ENCODE data around the gene CFAP90. TPM values are rescaled to one million over a fixed set of nuclear protein-coding genes. Genes with fewer than 3 reads are reported as not detected.

CFAP90 gene
- total RNA-seq, 1 donor = not detected

DNA sequence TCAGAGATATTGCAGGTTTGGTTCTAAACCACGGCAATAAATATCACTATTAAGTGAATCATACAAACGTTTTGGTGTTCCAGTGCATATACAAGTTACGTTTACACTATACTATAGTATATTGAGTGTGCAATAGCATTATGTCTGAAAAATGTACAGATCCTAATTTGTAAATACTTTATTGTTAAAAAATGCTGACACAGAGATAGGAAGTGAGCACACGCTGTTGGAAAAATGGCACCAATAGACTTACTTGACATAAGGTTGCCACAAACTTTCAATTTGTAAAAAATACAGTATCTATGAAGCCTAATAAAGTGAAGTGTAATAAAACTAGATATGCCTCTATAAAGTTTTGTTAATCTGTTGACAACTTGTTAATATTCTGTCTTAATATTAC, 16.0 kb downstream of the CFAP90 start:
- H3K4me3 ChIP-seq (ENCODE audit: low read depth, low read length) = no peak overlapping the region
- TF ChIP-seq, protein P1, sequence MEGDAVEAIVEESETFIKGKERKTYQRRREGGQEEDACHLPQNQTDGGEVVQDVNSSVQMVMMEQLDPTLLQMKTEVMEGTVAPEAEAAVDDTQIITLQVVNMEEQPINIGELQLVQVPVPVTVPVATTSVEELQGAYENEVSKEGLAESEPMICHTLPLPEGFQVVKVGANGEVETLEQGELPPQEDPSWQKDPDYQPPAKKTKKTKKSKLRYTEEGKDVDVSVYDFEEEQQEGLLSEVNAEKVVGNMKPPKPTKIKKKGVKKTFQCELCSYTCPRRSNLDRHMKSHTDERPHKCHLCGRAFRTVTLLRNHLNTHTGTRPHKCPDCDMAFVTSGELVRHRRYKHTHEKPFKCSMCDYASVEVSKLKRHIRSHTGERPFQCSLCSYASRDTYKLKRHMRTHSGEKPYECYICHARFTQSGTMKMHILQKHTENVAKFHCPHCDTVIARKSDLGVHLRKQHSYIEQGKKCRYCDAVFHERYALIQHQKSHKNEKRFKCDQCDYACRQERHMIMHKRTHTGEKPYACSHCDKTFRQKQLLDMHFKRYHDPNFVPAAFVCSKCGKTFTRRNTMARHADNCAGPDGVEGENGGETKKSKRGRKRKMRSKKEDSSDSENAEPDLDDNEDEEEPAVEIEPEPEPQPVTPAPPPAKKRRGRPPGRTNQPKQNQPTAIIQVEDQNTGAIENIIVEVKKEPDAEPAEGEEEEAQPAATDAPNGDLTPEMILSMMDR (IDR thresholded peaks at IDR 0.05; ENCODE audit: insufficient read depth, low read depth, low read length) = no peak
- no peak for DNase-seq (ENCODE audit: low read depth)

DNA sequence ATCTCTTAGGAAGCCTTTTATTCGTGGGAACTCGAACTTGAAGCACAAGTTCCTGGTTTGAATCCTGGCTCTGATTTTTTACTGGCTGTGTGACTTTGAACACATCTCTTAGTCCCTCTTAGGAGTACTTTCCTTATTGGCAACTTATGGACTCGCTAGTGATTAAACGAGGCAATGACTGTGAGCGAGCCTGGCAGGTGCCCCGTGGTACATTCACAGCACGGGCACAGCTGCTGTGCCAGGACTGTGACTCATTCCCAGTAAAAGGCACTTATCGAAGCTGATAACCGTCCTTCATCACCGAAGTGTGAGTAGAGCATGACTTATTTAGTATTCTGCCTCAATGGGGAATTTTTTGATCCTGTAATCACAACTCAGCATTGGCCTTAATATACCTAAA, 22.7 kb downstream of the CFAP90 start:
- no peak overlapping the region for H3K4me3 ChIP-seq (ENCODE audit: low read depth, low read length)
- DNase-seq (ENCODE audit: low read depth) = no peak
- TF ChIP-seq, protein P1 (IDR thresholded peaks at IDR 0.05; ENCODE audit: insufficient read depth, low read depth, low read length) = no peak

DNA sequence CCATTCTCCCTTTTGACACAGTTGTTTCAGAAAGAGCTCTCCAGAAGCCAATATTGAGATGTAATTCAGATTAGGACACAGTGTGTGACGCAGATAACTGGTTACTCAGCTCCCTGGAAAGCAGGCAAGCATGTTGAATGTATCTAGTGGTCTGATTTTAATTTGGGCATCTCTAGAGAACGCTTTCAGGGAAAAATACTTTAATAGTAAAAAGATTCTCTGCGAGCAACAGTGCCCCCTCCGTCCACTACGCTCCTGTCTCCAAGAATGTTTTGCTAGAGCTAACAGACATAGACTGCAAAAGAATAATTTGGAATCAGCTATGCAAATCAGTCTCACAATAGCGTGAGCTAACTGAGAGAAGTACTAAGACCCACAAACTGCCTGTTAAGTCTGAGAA, 23.3 kb downstream of the CFAP90 start:
- DNase-seq (ENCODE audit: low read depth) = no peak
- TF ChIP-seq, protein P1 (IDR thresholded peaks at IDR 0.05; ENCODE audit: insufficient read depth, low read depth, low read length) = no peak
- H3K4me3 ChIP-seq (ENCODE audit: low read depth, low read length) = no peak overlapping the region

DNA sequence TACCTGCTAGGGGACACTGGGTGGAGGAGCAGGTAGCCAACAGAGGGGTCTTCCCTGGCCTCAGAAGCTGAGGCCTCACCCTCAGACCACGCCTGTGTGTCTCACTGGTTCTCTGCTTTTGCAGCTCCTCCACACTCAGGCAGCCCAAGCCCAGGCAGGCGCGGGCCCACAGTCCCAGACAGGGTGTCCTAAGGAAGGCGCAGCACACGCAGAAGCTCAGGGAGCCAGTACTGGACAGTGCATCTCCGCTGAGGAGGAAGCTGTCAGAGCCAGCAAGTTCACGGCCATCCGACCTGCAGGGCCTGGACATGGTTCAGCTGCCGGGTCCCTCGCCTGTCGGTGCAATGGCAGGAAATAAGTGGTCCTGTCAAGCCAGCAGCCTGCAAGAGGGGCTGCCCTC, 25.3 kb downstream of the CFAP90 start:
- H3K4me3 ChIP-seq (ENCODE audit: low read depth, low read length) = no peak overlapping the region
- TF ChIP-seq, protein P1 (IDR thresholded peaks at IDR 0.05; ENCODE audit: insufficient read depth, low read depth, low read length) = no peak
- no peak for DNase-seq (ENCODE audit: low read depth)

DNA sequence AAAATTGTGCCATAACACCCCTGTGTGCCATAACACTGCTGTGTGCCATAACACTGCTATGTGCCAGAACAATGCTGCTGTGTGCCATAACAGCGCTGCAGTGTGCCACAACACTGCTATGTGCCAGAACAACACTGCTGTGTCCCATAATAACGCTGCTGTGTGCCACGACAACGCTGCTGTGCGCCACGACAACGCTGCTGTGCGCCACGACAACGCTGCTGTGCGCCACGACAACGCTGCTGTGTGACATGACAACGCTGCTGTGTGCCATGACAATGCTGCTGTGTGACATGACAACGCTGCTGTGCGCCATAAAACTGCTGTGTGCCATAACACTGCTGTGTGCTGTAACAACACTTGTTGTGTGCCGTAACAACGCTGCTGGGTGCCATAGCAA, 25.9 kb downstream of the CFAP90 start:
- TF ChIP-seq, protein P1 (IDR thresholded peaks at IDR 0.05; ENCODE audit: insufficient read depth, low read depth, low read length) = no peak
- no peak for DNase-seq (ENCODE audit: low read depth)
- no peak overlapping the region for H3K4me3 ChIP-seq (ENCODE audit: low read depth, low read length)

DNA sequence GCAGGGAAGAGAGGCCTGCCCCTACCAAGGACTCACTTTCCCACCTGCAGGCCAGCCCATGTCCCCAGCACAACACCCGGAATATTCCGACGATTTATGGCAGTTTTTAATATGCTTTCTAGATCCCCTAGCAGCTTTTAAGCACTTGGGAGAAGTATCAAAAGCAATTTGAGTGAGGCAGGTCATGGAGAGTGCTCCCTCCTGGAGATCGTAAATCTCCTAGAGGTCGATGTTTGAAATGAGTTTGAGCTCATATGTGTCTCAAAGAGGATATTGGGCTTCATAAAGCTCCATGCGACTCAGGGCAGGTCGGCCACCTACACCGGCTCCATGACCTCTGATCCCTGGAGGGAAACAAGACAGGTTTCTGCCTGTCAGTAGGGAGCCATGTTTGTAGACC, 27.3 kb downstream of the CFAP90 start:
- H3K4me3 ChIP-seq (ENCODE audit: low read depth, low read length) = no peak overlapping the region
- no peak for DNase-seq (ENCODE audit: low read depth)
- TF ChIP-seq, protein P1 (IDR thresholded peaks at IDR 0.05; ENCODE audit: insufficient read depth, low read depth, low read length) = no peak

DNA sequence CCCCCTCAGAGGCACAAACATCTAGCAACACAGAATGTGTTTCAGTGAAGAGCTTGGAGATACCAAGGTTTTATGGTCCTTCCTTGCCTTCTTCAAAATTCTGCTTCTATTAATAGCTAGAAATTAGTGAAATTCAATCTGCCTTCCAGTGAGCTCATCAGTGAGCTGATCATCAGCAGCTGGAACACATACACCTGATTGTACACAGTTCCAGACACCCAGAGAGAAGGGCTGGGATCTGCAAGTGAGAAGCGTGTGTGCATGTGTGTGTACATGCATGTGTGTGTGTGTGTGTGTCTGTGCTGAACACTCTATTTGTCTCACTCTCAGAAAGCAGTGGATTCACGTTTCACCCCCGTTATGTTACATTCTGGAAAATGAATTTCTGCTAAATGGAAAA, 28.5 kb downstream of the CFAP90 start:
- TF ChIP-seq, protein P1 (IDR thresholded peaks at IDR 0.05; ENCODE audit: insufficient read depth, low read depth, low read length) = no peak

More for the DNA sequence above, 28.5 kb downstream of the CFAP90 start:
- H3K4me3 ChIP-seq (ENCODE audit: low read depth, low read length) = no peak overlapping the region
- DNase-seq (ENCODE audit: low read depth) = no peak
